ENCODE data around the gene PYROXD2.

DNA sequence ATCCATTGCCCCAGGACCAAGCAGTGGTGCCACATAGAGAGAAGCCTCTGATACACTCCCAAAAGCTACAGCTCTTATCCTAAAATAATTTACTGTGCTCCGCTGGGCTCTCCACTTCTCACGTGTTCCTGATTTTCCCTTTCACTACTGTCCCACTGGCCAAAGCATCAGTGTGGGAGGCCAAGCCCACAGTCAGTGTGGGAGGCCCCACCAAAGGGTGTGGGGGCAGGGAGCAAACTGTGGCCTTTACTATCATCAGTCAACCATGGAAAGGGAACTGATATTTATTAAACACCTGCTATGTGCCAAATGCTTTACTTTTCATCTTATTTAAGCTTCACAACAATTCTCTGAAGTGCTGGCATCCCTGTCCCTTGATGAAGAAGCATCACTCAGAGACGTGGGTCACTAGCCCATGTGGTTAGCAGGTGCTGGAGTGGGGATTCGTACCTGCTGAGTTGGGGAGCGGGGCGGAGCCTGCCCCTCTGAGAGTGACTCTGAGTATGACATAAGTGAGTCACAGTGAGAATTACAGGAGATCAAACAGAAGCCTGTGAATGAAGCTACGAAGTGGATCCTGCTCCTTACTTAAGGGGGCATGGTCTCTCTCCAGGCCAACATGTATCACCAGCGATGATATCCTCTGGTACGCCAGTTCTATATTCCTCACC is 50.4 kb downstream of the PYROXD2 start:
- TF ChIP-seq POLR2A (IDR thresholded peaks at IDR 0.05), result no peak
- no peak for TF ChIP-seq CTCF (IDR thresholded peaks at IDR 0.05)
